GM18873 (cell line): ENCODE measurements around the gene WDR88.
"Not testable (repeated sequence)": the region's sequence is repeated elsewhere in the genome, so short reads cannot be mapped to it uniquely, and the experiment has no call there.

Experiments used
- ATAC-seq: cut with Tn5 transposase; IDR thresholded peaks from one replicate; pipeline ENCODE4 v1.9.1; 2021; ENCODE audit warnings: mild to moderate bottlenecking, moderate library complexity, moderate number of reproducible peaks; ENCODE audit not compliant: unreplicated experiment, low FRiP score

Gene WDR88

GRCh38 chr19:33208371-33208895, 76.5 kb downstream of the WDR88 start:
- ATAC-seq: no peak

- no peak for ATAC-seq
These were observed 77.3 kb downstream of the WDR88 start for GRCh38 chr19:33208904-33209849.

- ATAC-seq: not testable (repeated sequence)
These were observed 77.9 kb downstream of the WDR88 start for GRCh38 chr19:33209850-33210230.

- ATAC-seq: no peak
These were observed 78.5 kb downstream of the WDR88 start for GRCh38 chr19:33210266-33210940.

- no peak for ATAC-seq
These were observed 80.0 kb downstream of the WDR88 start for GRCh38 chr19:33211794-33212435.

GRCh38 chr19:33212436-33213172, 80.7 kb downstream of the WDR88 start:
- ATAC-seq: no peak

GRCh38 chr19:33214596-33214995, 82.7 kb downstream of the WDR88 start:
- ATAC-seq: no peak

- no peak for ATAC-seq
These were observed 83.7 kb downstream of the WDR88 start for GRCh38 chr19:33215438-33216197.

GRCh38 chr19:33216198-33216830, 84.4 kb downstream of the WDR88 start:
- ATAC-seq: no peak

GRCh38 chr19:33217881-33218280, 86.0 kb downstream of the WDR88 start:
- ATAC-seq: no peak

GRCh38 chr19:33219261-33219815, 87.4 kb downstream of the WDR88 start:
- no peak for ATAC-seq

GRCh38 chr19:33220115-33220514, 88.2 kb downstream of the WDR88 start:
- no peak for ATAC-seq

- ATAC-seq: no peak
These were observed 88.8 kb downstream of the WDR88 start for GRCh38 chr19:33220735-33221134.

GRCh38 chr19:33221638-33222037, 89.7 kb downstream of the WDR88 start:
- no peak for ATAC-seq

GRCh38 chr19:33222255-33222654, 90.3 kb downstream of the WDR88 start:
- ATAC-seq: not testable (repeated sequence)

- no peak for ATAC-seq
These were observed 93.0 kb downstream of the WDR88 start for GRCh38 chr19:33224694-33225457.
